NCI-H460 (cell line): ENCODE results near the gene CDKAL1. TPM values are rescaled to one million over a fixed set of nuclear protein-coding genes. Genes with fewer than 3 reads are reported as not detected.
"Not testable (repeated sequence)": the region's sequence is repeated elsewhere in the genome, so short reads cannot be mapped to it uniquely, and the experiment has no call there.

Experiments used
- DNase-seq: peaks from one replicate; pipeline ENCODE4 v3.0.0-alpha.2; 2016; ENCODE audit warnings: low read depth; ENCODE audit errors: extremely low read depth
- total RNA-seq: library from RNA; depleted of rRNA; stranded (reverse); fragments of >200 nt; shearing (Covaris generic); gene quantifications from 2 replicates; pipeline ENCODE4 v1.2.3, GENCODE V29; 2014

Gene CDKAL1
- total RNA-seq, 1 experiment from 2014 or later: 12.3 TPM

GRCh38 chr6:20732362-20732761 lies 198.1 kb downstream of the CDKAL1 start:
- not testable (repeated sequence) for DNase-seq

- no peak for DNase-seq
Measured at GRCh38 chr6:20732896-20733295, 198.6 kb downstream of the CDKAL1 start.

GRCh38 chr6:20737912-20738311 lies 203.7 kb downstream of the CDKAL1 start:
- no peak for DNase-seq

DNA sequence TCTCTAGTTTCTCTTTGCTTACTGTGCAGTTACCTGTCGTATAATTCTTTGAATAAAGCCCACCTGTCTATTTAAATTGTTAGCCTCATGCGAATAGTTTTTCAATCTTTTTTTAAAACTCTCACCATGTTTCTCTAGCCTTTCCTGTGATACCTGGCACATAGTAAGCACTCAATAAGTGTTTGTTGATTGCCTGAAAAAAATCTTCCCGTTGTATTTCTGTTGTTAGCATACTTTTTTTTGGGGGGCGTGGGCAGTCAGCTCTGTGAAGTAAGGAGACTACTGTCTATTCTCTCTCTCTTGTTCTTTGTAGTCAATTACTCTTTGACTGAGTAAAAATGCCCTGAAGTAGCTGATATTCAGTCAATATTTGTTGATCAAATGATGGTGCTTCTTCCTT lies 205.8 kb downstream of the CDKAL1 start:
- DNase-seq: no peak

- DNase-seq: no peak
Measured at GRCh38 chr6:20740727-20741126, 206.5 kb downstream of the CDKAL1 start.

GRCh38 chr6:20741490-20741889 lies 207.2 kb downstream of the CDKAL1 start:
- no peak for DNase-seq

DNA sequence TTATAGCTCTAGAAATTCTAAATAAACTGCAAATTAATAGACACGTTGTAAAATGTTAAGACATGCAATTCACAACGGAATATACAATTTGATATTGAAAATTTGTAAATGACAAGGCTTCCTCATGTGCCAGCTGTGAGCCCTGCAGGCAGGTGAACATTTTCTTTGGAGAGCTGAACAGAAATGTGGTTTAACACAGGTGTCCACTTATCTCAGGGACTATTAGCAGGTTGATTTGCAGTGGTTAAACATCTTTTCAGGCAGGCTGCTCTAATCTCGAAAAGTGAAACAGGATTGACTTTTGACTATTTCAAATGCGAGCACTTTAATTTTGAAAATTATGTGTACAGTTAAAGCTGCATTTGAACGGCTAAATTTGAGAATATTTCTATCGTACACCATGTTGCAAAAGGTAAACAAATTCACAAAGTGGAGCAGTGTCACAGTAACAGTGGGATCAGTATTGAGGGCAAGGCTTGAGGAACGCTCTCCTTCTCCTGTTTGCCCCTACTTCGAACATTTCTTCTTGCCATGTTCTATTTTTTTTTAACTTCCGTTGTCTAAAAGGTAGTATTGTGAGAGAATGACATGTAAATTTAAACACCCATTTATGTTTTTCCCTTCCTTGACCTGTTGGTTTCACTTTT lies 210.8 kb downstream of the CDKAL1 start:
- DNase-seq: no peak

DNA sequence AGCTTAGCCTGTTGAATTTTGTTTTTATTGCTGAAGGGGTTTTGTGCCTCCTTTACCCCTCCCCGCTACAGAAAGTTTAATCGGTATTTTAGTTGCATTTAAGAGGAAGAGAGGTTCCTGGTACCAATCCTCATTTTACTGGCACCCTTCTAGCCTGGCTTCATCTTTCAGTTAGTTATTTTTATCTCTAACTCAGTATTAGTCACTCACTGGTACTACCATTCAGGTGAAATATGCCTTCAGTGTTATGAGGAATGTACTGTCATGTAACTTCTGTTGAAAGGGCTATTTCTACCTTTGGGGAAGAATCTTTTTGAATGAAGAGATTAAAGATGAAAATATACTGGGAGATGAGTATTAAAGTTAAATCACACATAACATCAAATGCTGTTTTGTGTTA lies 211.8 kb downstream of the CDKAL1 start:
- no peak for DNase-seq

DNA sequence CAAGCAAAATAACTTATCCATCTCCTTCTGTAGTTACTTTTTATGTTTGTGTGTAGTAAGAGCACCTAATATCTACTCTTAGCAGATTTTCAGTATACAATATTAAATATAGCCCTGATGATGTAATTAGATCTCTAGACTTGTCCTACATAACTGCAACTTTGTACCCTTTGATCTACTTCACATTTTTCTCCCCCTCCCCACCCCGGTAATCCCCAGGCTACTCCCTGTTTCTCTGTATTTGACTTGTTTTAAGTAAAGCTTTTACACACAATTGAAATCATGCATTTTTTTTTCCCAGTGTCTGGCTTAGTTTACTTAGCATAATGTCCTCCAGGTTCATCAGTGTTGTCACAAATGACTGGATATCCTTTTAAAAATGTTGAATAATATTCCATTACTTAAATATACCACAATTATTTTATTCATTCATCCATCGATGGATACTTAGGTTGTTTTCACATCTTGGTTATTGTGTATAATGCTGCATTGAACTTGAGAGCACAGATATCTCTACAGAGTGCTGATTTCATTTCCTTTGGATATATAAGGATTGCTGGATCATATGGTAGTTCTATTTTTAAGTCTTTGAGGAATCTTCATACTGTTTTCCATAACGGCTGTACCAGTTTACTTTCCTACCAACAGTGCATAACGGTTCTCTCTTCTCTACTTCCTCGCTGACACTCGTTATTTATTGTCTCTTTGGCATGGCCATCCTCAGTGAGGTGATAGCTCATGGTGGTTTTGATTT lies 212.7 kb downstream of the CDKAL1 start:
- DNase-seq: no peak

DNA sequence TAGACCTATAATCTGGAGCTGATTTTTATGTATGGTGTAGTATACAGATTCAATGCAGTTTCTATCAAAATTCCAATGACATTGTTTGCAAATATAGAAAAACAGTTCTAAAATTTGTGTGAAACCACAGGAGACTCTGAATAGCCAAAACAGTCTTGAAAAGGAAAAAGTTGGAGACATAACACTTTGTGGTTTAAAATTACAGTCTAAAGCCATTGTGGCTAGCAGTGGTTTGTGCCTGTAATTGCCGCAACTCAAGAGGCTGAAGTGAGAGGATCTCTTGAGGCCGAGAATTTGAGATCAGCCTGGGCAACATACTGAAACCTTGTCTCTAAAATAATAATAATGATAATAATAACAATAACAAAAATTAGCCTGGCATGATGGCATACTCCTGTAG lies 213.7 kb downstream of the CDKAL1 start:
- DNase-seq: no peak

DNA sequence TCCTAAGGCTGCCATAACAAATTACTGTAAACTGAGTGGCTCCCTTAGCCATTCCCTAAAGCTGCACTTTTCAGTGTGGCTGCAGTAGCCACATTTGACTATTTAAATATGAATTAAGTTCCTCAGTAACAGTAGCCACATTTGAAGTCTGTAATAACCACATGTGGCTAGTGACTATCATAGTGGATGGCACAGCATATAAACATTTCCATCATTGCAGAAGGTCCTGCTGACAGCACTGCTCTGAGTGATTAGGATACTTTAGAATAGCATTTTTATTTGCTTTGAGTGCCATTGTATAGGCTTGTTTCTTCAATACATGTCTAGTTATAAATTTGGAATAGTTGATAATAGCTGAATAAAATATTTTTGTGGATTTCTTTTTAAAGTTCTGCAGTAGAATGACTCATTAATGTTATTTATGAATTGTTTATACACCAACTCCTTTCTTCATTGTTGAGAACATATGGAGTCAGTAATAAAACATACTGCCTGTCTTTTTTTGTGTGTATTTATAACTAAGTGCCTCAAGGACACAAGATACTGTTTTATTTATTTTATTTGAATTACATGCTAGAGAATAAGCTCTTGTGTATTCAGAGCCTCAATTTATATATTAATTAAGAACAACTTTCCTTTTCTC lies 217.2 kb downstream of the CDKAL1 start:
- no peak for DNase-seq

DNA sequence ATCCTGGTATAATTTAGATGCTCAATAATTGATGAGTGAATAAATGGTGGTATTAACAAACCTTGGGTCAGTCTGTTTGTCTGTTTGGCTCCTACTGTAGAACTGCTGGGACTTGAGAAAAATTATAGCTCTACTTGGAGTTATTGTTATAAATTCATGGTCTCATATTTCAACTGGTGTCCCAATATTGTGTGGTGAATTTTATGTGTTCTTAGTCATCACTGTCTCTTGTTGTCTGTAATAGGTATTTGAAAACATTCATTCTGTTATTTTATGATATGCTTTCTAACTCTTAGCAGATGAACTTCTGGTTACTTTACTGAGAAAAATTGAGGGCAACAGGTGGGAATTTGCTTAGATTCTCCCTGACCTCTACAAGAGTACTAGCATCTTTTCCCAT lies 221.4 kb downstream of the CDKAL1 start:
- no peak for DNase-seq

- not testable (repeated sequence) for DNase-seq
Measured at GRCh38 chr6:20756584-20757147, 222.4 kb downstream of the CDKAL1 start.

DNA sequence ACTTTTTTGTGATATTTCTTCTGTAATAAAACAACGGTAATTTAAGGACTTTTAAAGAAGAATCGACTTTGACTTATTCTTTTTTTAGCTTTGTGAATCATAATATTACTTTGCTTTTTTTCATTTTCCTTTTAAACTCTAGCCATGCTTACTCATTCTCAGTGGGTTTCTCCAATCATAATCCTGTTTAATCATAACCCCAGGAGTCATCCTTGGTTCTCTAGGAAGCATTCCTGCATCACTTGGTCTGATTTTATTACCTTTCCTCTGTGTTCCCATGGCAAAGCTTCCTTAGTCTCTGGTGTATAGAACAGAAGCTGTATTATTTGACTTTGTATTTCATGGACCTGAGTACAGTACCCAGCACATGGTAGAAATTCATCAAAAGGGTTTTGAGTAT lies 223.5 kb downstream of the CDKAL1 start:
- no peak for DNase-seq

DNA sequence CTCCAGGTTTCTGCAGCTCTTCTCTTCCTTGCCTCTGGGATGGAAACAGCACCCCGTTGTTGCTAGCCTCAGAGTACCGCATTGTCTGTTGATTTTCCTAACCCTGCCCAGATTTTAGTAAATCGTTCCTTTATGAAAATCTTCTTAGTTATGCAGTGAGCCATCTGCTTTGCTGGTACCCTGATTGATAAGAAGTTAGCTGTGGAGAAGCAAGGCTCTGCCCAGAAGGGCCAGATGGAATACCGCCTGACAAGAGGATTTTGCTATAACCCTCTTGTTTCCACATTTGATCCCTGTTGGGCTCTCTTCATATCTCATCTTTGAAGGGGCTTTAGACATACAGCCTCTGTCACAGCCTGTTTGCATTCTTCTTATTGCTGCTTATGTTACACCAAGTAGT lies 229.0 kb downstream of the CDKAL1 start:
- DNase-seq: no peak

DNA sequence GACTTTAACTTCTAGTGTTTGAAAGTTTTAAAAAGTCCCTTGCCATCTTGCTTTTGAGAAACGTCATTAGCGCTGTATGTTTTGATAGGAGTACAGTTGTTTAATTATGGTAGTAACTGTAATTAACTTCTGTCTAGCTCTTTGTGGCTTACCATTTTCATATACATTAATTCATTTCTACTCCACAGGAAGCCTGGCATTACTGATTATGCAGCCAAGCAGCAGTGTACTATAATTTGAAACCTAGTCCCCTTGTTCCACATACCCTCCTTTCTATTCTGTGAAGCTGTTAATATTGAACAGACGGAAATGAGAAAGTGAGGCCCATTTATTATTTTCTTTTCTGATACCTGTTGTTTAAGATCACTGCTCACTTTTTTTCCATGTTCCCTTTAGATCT lies 235.4 kb downstream of the CDKAL1 start:
- DNase-seq: no peak

GRCh38 chr6:20770773-20771172 lies 236.5 kb downstream of the CDKAL1 start:
- no peak for DNase-seq

- no peak for DNase-seq
Measured at GRCh38 chr6:20771409-20771808, 237.2 kb downstream of the CDKAL1 start.

DNA sequence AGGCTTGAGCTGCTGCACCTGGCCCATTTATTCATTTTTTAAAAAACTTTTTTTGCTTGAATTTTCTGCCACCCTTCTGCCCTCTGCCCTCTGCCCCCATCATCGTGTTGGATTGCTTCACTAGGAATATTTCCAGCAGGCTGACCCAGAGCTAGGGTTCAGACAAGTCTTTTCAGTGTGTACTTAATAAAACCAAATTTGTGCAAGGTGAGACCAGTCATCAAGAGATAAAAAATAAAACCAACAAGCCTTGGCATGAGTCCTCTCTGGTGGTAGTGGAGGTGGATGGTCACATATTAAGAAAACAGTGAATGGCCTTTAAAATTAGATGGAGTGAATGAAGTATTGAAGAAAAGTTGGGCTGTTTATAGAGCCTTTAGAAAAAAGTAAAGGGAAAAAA lies 239.6 kb downstream of the CDKAL1 start:
- DNase-seq: no peak

- DNase-seq: no peak
Measured at GRCh38 chr6:20775981-20776380, 241.7 kb downstream of the CDKAL1 start.

DNA sequence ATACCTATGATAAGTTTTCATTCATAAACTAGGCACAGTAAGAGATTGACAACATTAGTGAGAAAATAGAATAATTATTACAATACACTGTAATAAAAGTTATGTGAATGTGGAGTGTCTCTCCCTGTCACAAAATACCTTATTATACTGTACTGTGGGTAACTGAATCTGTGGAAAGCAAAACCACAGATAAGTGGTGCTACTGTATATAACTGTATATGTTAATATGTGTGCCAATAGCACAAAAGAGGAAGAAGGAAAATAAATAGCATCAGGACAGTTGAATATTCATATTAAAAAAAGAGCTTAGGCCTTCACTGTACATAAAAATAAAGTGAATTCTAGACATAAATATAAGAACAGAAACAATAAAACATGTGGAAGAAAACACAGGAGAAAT lies 243.5 kb downstream of the CDKAL1 start:
- no peak for DNase-seq

GRCh38 chr6:20778459-20778858 lies 244.2 kb downstream of the CDKAL1 start:
- no peak for DNase-seq
